Right atrium auricular region (tissue), 2 donors: ENCODE results near the gene TMEM222. TPM values are rescaled to one million over a fixed set of nuclear protein-coding genes. Genes with fewer than 3 reads are reported as not detected.

Experiments used
- DNase-seq: peaks from one replicate; pipeline ENCODE4 v3.0.0-alpha.2; 2019; ENCODE audit warnings: low spot score
- H3K27ac ChIP-seq, 2 donors: fragments of 200-600 bp; sonication (generic); 1 replicate in 1 of 2; 2 replicates in 1 of 2; pipeline ENCODE4 v1.5.1; 2016 to 2019
- H3K27me3 ChIP-seq, 2 donors: fragments of 200-600 bp; sonication (generic); one replicate each; pipeline versions ENCODE4 v1.5.1 to v1.6.0; 2017 to 2019
- H3K36me3 ChIP-seq: fragments of 200-600 bp; sonication (generic); one replicate; pipeline ENCODE4 v1.5.1; 2016
- H3K4me1 ChIP-seq, 2 donors: fragments of 200-600 bp; sonication (generic); one replicate each; pipeline versions ENCODE4 v1.5.1 to v1.6.0; 2017 to 2019
- H3K4me3 ChIP-seq, 2 donors: fragments of 200-600 bp; sonication (generic); 1 replicate in 1 of 2; 2 replicates in 1 of 2; pipeline ENCODE4 v1.5.1; 2017 to 2019; ENCODE audit warnings: mild to moderate bottlenecking in 1 of 2, moderate library complexity in 1 of 2
- H3K9me3 ChIP-seq, 2 donors: fragments of 200-600 bp; sonication (generic); one replicate each; pipeline ENCODE4 v1.5.1; 2019
- CTCF ChIP-seq, 2 donors: fragments of 200-600 bp; sonication (generic); IDR thresholded peaks; one replicate each; pipeline ENCODE4 v1.5.1; 2019; ENCODE audit warnings: antibody characterized with exemption in 2 of 2
- total RNA-seq, 2 donors: library from RNA; depleted of rRNA; stranded (reverse); fragments of >200 nt; gene quantifications; one replicate each; pipeline ENCODE4 v1.1.0, GENCODE V29; 2016

TMEM222 gene
- total RNA-seq, 2 donors from 2014 or later, result 13.6 to 24.3 TPM

GRCh38 chr1:27377760-27378495 is 56.0 kb downstream of the TMEM222 start:
- no peak for DNase-seq
- no peak overlapping the region for H3K4me3 ChIP-seq
- no peaks in the 10 kb centered on the region for H3K27me3 ChIP-seq
- H3K9me3 ChIP-seq, result no peaks in the 10 kb centered on the region
- no peak overlapping the region for H3K27ac ChIP-seq
- no peaks in the 10 kb centered on the region for H3K36me3 ChIP-seq
- no peak for TF ChIP-seq CTCF (IDR thresholded peaks at IDR 0.05)
- peaks cover 0 to 13% of the 10 kb centered on the region in 2 donors for H3K4me1 ChIP-seq

- Histone ChIP-seq H3K9me3 (no peaks in the 10 kb centered on the region), H3K27ac (no peak overlapping the region), H3K4me1 (peaks cover 0 to 17% of the 10 kb centered on the region in 2 donors), H3K36me3 (no peaks in the 10 kb centered on the region), H3K27me3 (no peaks in the 10 kb centered on the region), H3K4me3 (no peak overlapping the region)
- TF ChIP-seq CTCF (IDR thresholded peaks at IDR 0.05), result no peak
- no peak for DNase-seq
Observed at GRCh38 chr1:27379564-27380122, 57.7 kb downstream of the TMEM222 start.

- no peak for TF ChIP-seq CTCF (IDR thresholded peaks at IDR 0.05)
- H3K27ac ChIP-seq, result no peak overlapping the region
- peaks cover 0 to 17% of the 10 kb centered on the region in 2 donors for H3K4me1 ChIP-seq
- no peaks in the 10 kb centered on the region for H3K36me3 ChIP-seq
- no peak overlapping the region for H3K4me3 ChIP-seq
- H3K27me3 ChIP-seq, result no peaks in the 10 kb centered on the region
- no peaks in the 10 kb centered on the region for H3K9me3 ChIP-seq
- no peak for DNase-seq
Observed at GRCh38 chr1:27380224-27380623, 58.3 kb downstream of the TMEM222 start.

GRCh38 chr1:27380766-27381733 is 59.1 kb downstream of the TMEM222 start:
- H3K36me3 ChIP-seq, result no peaks in the 10 kb centered on the region
- H3K4me1 ChIP-seq, result peaks cover 0 to 17% of the 10 kb centered on the region in 2 donors
- H3K27ac ChIP-seq, result no peak overlapping the region
- H3K4me3 ChIP-seq, result no peak overlapping the region
- no peaks in the 10 kb centered on the region for H3K9me3 ChIP-seq
- H3K27me3 ChIP-seq, result no peaks in the 10 kb centered on the region
- TF ChIP-seq CTCF (IDR thresholded peaks at IDR 0.05), result no peak
- DNase-seq, result no peak

GRCh38 chr1:27381969-27382762 is 60.2 kb downstream of the TMEM222 start:
- H3K4me1 ChIP-seq, result peaks cover 0 to 17% of the 10 kb centered on the region in 2 donors
- H3K36me3 ChIP-seq, result no peaks in the 10 kb centered on the region
- no peak for DNase-seq
- H3K9me3 ChIP-seq, result no peaks in the 10 kb centered on the region
- TF ChIP-seq CTCF (IDR thresholded peaks at IDR 0.05), result no peak
- no peaks in the 10 kb centered on the region for H3K27me3 ChIP-seq
- H3K27ac ChIP-seq, result no peak overlapping the region
- H3K4me3 ChIP-seq, result no peak overlapping the region
